ENCODE measurements around the gene ALDH1B1.

The ALDH1B1 gene

DNA sequence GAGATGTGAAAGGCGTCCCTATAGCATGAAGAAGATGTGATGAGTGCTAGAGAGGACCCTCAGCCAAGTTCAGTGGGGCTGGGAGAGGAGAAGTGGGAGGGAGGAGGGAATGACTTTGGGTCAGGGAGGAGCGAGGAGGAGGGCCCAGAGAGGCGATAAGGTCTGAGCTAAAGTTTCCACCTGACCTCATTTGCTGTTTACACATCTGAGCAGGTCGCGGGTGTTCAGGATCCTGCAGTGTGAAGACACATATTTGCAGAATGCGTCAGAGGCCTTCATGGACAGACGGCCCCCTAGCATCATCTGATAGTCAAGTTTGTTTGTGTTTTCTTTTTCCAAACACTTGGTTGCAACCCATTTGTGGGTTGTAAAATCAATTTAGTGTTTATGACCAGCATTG, 50.7 kb downstream of the ALDH1B1 start:
- DNase-seq, result no peak

- no peak for DNase-seq
These were observed 51.1 kb downstream of the ALDH1B1 start for GRCh38 chr9:38443597-38443996.

DNA sequence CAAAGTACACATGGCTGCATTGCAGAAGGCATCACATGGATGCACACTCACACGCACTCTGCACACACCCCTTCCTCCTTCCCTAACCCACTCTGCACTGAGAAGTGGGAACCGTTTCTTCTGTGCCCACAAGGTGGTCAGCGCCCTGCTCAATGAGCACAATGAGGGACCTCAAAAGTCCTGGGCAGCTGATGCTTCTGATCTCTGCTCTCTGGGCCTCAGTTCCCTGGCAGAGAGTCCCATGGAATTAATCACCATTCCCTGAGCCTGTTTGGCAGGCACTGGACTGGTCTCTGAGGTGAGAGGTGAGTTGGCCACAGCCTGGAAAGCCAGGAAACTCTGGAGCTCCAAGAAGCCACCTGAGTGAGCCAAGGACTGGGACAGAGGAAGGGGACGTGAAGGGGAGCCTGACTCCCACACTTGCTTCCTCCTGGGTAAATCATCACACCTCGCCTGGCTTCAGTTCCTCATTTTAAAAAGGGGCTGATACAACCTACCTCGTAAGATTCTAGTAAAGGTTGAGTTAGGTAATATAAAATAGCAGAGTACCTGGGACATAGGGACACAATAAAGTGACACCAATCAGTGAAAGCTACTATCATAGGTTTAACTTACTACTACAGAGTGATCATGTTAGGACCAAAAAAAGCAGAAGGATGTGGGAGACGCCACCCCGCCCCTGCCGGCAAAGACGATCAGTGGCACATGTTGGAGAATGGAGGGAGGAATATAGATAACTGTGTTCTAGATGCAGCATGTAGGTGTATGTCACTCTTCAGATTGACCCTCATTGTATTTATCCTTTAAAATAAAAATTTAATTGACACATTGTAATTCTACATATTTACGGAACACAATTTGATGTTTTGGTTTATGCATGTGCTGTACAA, 52.9 kb downstream of the ALDH1B1 start:
- no peak for DNase-seq

DNA sequence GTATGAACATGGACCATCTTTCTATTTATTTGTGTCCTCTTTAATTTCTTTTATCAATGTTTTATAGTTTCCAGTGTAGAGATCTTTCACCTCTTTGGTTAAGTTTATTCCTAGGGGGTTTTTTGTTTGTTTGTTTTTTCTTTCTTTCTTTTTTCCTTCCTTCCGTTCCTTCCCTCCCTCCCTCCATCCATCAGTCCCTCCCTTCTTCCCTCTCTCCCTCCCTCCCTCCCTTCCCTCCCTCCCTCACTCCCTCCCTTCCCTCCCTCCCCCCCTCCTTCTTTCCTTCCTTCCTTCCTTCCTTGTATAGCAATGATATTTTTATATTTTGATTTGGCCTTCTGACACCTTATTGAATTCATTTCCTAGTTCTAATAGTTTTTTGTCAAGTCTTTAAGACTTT, 55.2 kb downstream of the ALDH1B1 start:
- DNase-seq, result no peak
